OCI-LY1 (cell line): ENCODE measurements around the gene CEACAM16.
A peak's percentile ranks its signal among the peaks of the same experiment; 100 is the strongest.

Experiments
- H2AFZ ChIP-seq: fragments of 200-600 bp; sonication (generic), shearing (Covaris generic); 2 replicates; pipeline ENCODE4 v1.6.0; 2014; ENCODE audit warnings: antibody characterized with exemption, mild to moderate bottlenecking, low read length
- H3F3A ChIP-seq: fragments of 200-600 bp; sonication (generic), shearing (Covaris generic); 2 replicates; pipeline ENCODE4 v1.6.0; 2014; ENCODE audit warnings: mild to moderate bottlenecking, antibody characterized with exemption, low read length, moderate library complexity; ENCODE audit not compliant: insufficient read depth
- H3K27ac ChIP-seq: fragments of 200-600 bp; sonication (generic); 2 replicates; pipeline ENCODE4 v1.5.1; 2014; ENCODE audit warnings: low read length, mixed run types, mild to moderate bottlenecking, low read depth; ENCODE audit not compliant: poor library complexity, severe bottlenecking
- H3K27me3 ChIP-seq: fragments of 200-600 bp; sonication (generic); 2 replicates; pipeline ENCODE4 v1.6.0; 2014; ENCODE audit warnings: antibody characterized with exemption, mild to moderate bottlenecking, low read length, moderate library complexity; ENCODE audit not compliant: insufficient read depth
- H3K36me3 ChIP-seq: fragments of 200-600 bp; sonication (generic); 2 replicates; pipeline ENCODE4 v1.6.1; 2014; ENCODE audit warnings: mild to moderate bottlenecking, antibody characterized with exemption, low read length, moderate library complexity, mixed read lengths; ENCODE audit not compliant: insufficient read depth
- H3K4me1 ChIP-seq: fragments of 200-600 bp; sonication (generic); 2 replicates; pipeline ENCODE4 v1.5.1; 2014; ENCODE audit warnings: mild to moderate bottlenecking, low read length, moderate library complexity; ENCODE audit not compliant: insufficient read depth, severe bottlenecking
- H3K4me2 ChIP-seq: fragments of 200-600 bp; sonication (generic), shearing (Covaris generic); 2 replicates; pipeline ENCODE4 v1.6.1; 2014; ENCODE audit warnings: low read length
- H3K4me3 ChIP-seq: fragments of 200-600 bp; sonication (generic); 2 replicates; pipeline ENCODE4 v1.5.1; 2014; ENCODE audit warnings: low read length, low read depth, mild to moderate bottlenecking, mixed read lengths; ENCODE audit not compliant: poor library complexity, severe bottlenecking
- H3K79me2 ChIP-seq: fragments of 200-600 bp; shearing (Covaris generic); 2 replicates; pipeline ENCODE4 v1.6.1; 2016; ENCODE audit warnings: mixed run types, low read length, mixed read lengths; ENCODE audit not compliant: insufficient read depth
- H3K9ac ChIP-seq: fragments of 200-600 bp; sonication (generic), shearing (Covaris generic); 2 replicates; pipeline ENCODE4 v1.6.1; 2014; ENCODE audit warnings: mild to moderate bottlenecking, low read length, mixed read lengths
- H3K9me2 ChIP-seq: fragments of 200-600 bp; sonication (generic), shearing (Covaris generic); 2 replicates; pipeline ENCODE4 v1.6.1; 2014; ENCODE audit warnings: low read depth, mild to moderate bottlenecking, low read length, mixed read lengths
- H3K9me3 ChIP-seq: fragments of 200-600 bp; shearing (Covaris generic); 2 replicates; pipeline ENCODE4 v1.6.1; 2014; ENCODE audit warnings: low read length, mixed read lengths
- H4K20me1 ChIP-seq: fragments of 200-600 bp; sonication (generic), shearing (Covaris generic); 2 replicates; pipeline ENCODE4 v1.6.0; 2016; ENCODE audit warnings: mild to moderate bottlenecking, low read length; ENCODE audit not compliant: insufficient read depth
- CTCF ChIP-seq: fragments of 200-600 bp; sonication (generic), shearing (Covaris generic); IDR thresholded peaks from 2 replicates; pipeline ENCODE4 v1.5.1; 2017; ENCODE audit warnings: mild to moderate bottlenecking, antibody characterized with exemption, low read length, moderate library complexity, mixed read lengths
- EZH2 ChIP-seq: fragments of 200-600 bp; sonication (generic), shearing (Covaris generic); IDR thresholded peaks from 2 replicates; pipeline ENCODE4 v1.8.0; 2017; ENCODE audit warnings: borderline replicate concordance, mixed run types, mild to moderate bottlenecking, antibody characterized with exemption, low read length, moderate library complexity, mixed read lengths

The CEACAM16 gene

GRCh38 chr19:44754750-44755080 is 55.8 kb downstream of the CEACAM16 start:
- H3K27me3 ChIP-seq, result no peaks in the 10 kb centered on the region

DNA sequence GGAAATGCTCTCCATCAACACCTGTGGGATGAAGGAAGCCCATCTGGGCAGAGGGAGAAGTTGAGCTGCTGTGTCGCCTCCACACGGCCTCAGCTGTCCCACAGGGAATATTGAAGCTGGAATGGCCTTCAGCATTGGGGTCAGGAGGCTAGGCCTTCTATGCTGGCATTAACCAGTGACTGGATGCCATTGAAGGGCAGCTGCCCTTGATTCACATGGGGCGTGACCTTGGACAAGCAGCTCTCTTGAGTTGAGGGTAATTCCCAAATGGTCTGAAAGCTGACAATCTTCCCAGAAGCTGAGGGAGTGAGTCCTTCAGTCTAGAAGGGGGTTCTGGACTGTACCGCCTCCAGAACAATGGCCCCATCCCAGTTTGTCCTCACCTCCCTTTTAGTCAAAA is 56.3 kb downstream of the CEACAM16 start:
- Histone ChIP-seq H3K27me3 (no peaks in the 10 kb centered on the region), H3K9ac (no peak overlapping the region; the same call in 1 of the 2 replicates), H2AFZ (no peak overlapping the region), H3K9me2 (no peaks in the 10 kb centered on the region), H3K4me2 (no peak overlapping the region), H3K27ac (peak overlapping the region; percentile 95), H4K20me1 (no peaks in the 10 kb centered on the region), H3K4me1 (peaks cover 45% of the 10 kb centered on the region), H3K36me3 (peaks cover 35% of the 10 kb centered on the region), H3K9me3 (no peaks in the 10 kb centered on the region), H3K79me2 (no peaks in the 10 kb centered on the region), H3K4me3 (no peak overlapping the region), H3F3A (peaks cover 12% of the 10 kb centered on the region)
- no peak for TF ChIP-seq CTCF
- no peak for TF ChIP-seq EZH2

More at GRCh38 chr19:44754750-44755080, 55.8 kb downstream of the CEACAM16 start:
- Histone ChIP-seq H3K9ac (peak overlapping the region; percentile 71; the same call in 1 of the 2 replicates), H3K9me2 (no peaks in the 10 kb centered on the region), H3K9me3 (no peaks in the 10 kb centered on the region), H2AFZ (no peak overlapping the region), H4K20me1 (no peaks in the 10 kb centered on the region), H3F3A (peaks cover 12% of the 10 kb centered on the region), H3K4me2 (peak overlapping the region; percentile 89), H3K4me1 (peaks cover 50% of the 10 kb centered on the region), H3K36me3 (peaks cover 31% of the 10 kb centered on the region), H3K27ac (peak overlapping the region; percentile 95), H3K4me3 (peak overlapping the region; percentile 62), H3K79me2 (no peaks in the 10 kb centered on the region)
- TF ChIP-seq EZH2 (no peak), CTCF (no peak)

GRCh38 chr19:44756089-44756562 is 57.2 kb downstream of the CEACAM16 start:
- Histone ChIP-seq H4K20me1 (no peaks in the 10 kb centered on the region), H3K36me3 (peaks cover 34% of the 10 kb centered on the region), H3K9ac (no peak overlapping the region), H3K4me3 (no peak overlapping the region), H3K9me3 (no peaks in the 10 kb centered on the region), H3K27me3 (no peaks in the 10 kb centered on the region), H3K79me2 (no peaks in the 10 kb centered on the region), H3K27ac (no peak overlapping the region), H3K4me1 (peaks cover 35% of the 10 kb centered on the region), H3F3A (peaks cover 12% of the 10 kb centered on the region), H2AFZ (no peak overlapping the region), H3K9me2 (no peaks in the 10 kb centered on the region), H3K4me2 (no peak overlapping the region)
- TF ChIP-seq EZH2 (no peak), CTCF (no peak)
